ENCODE measurements around the gene ULK4. TPM values are rescaled to one million over a fixed set of nuclear protein-coding genes. Genes with fewer than 3 reads are reported as not detected.

ULK4 gene
- total and polyA plus RNA-seq, 2 of the 8 experiments (the other 6 are each of a cell fraction or from before 2014, with no cell fraction given) = 3.0 to 10.8 TPM

DNA sequence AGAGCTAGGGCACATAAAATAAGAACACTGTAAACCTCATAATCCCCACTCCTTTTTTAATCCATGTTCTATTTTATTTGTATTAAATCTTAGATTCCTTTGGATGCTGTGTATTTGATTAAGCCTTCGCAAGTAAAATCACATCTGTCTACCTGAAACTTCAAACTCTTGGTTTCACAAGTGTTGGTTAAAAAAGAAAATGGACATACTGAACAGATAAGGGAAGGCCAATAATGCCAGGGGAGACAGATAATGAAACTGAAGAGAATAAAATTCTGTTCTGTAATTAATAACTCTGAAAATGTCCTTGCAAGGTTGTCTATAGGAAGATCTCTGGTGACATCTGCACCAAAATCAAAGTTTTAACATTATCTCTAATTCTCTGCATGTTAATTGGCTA, 114.2 kb downstream of the ULK4 start:
- no peaks in the 10 kb centered on the region for H3K79me2 ChIP-seq (ENCODE audit: control insufficient read depth in 1 of 2, insufficient read depth in 2 of 2, low read length in 2 of 2)
- H3K27me3 ChIP-seq (replicated peaks in 1 of 4; ENCODE audit: control insufficient read depth in 3 of 4, extremely low read depth in 1 of 4, insufficient read depth in 3 of 4, low read length in 3 of 4) = no peaks in the 10 kb centered on the region
- no peak overlapping the region for H3K4me2 ChIP-seq (ENCODE audit: insufficient read depth in 1 of 2, low read depth in 2 of 2, low read length in 2 of 2)
- no peak overlapping the region for H2BK20ac ChIP-seq (ENCODE audit: low read length)
- H3K23me2 ChIP-seq (ENCODE audit: low read depth, low read length) = no peaks in the 10 kb centered on the region
- WGBS, 2 experiments (ENCODE audit: extremely low coverage in 1 of 2, insufficient coverage in 1 of 2, insufficient read length in 1 of 2, insufficient replicate concordance in 2 of 2, low coverage in 1 of 2, low lambda C conversion rate in 2 of 2, missing lambda C conversion rate in 1 of 2) = 89% methylated on average over 1 of the region's 1 CpG; no CpG with 5 or more reads in 1 of the 2 experiments
- no peak overlapping the region for H4K91ac ChIP-seq (replicated peaks; ENCODE audit: insufficient read length, low read length)
- H3K79me1 ChIP-seq (ENCODE audit: low read depth, low read length) = no peaks in the 10 kb centered on the region
- H2BK5ac ChIP-seq (ENCODE audit: low read depth, low read length) = no peak overlapping the region
- ChIA-PET CTCF (ENCODE audit: partially characterized antibody) (interaction anchor here (1.6 kb wide), 1 partner anchor 15 kb away, joined by 3 read pairs; no protein-coding TSS in a partner anchor), POLR2A (ENCODE audit: partially characterized antibody) (no interaction called here)
- H2BK12ac ChIP-seq (ENCODE audit: low read depth, low read length) = no peak overlapping the region
- H3K18ac ChIP-seq (ENCODE audit: extremely low read depth, low read length) = no peak overlapping the region
- H2BK15ac ChIP-seq (ENCODE audit: low read length) = no peak overlapping the region
- H3K9ac ChIP-seq (replicated peaks in 1 of 4; ENCODE audit: extremely low read depth in 1 of 4, low read depth in 3 of 4, low read length in 3 of 4) = no peak overlapping the region
- no peak overlapping the region for H3K4me3 ChIP-seq (ENCODE audit: extremely low read depth in 1 of 4, insufficient read depth in 2 of 4, low read depth in 3 of 4, low read length in 4 of 4)
- H2AFZ ChIP-seq (ENCODE audit: low read length) = no peak overlapping the region
- H2BK120ac ChIP-seq (replicated peaks; ENCODE audit: low read depth, low read length) = no peak overlapping the region
- no peak overlapping the region for H2AK5ac ChIP-seq (ENCODE audit: low read depth, low read length)
- H3K4ac ChIP-seq (replicated peaks; ENCODE audit: insufficient read length, low read depth, low read length) = no peak overlapping the region
- H4K5ac ChIP-seq (ENCODE audit: insufficient read length, low read depth, low read length) = no peak overlapping the region
- no peaks in the 10 kb centered on the region for H3K4me1 ChIP-seq (replicated peaks in 1 of 4; ENCODE audit: control insufficient read depth in 3 of 4, insufficient read depth in 4 of 4, low read length in 3 of 4)
- H3K36me3 ChIP-seq (ENCODE audit: control insufficient read depth in 2 of 4, insufficient read depth in 4 of 4, low read length in 3 of 4) = peaks cover 0 to 6% (median 0%) of the 10 kb centered on the region in 4 experiments; a peak in 1 of 8 replicates
- H4K20me1 ChIP-seq (replicated peaks in 1 of 2; ENCODE audit: control insufficient read depth in 1 of 2, insufficient read depth in 2 of 2, low read length in 2 of 2) = no peaks in the 10 kb centered on the region
- no peak for DNase-seq (ENCODE audit: low read depth in 1 of 2, low spot score in 2 of 2)
- H3K56ac ChIP-seq (replicated peaks; ENCODE audit: insufficient read length, low read depth, low read length) = no peak overlapping the region
- H3K9me3 ChIP-seq (ENCODE audit: insufficient read depth in 2 of 2, low read depth in 1 of 2, low read length in 1 of 2) = peaks cover 2 to 11% of the 10 kb centered on the region in 2 experiments; a peak in 1 of 4 replicates
- no peak for FAIRE-seq
- no peak overlapping the region for H3K27ac ChIP-seq (ENCODE audit: low read depth, low read length)
- no peak overlapping the region for H4K8ac ChIP-seq (ENCODE audit: extremely low read depth, insufficient read depth, low read length)
- H3K23ac ChIP-seq (ENCODE audit: insufficient read length) = no peak overlapping the region
- no peak overlapping the region for H3K14ac ChIP-seq (ENCODE audit: insufficient read length)
- TF ChIP-seq JUN (IDR thresholded peaks at IDR 0.05; ENCODE audit: low read depth, low read length) (no peak), SP2 (IDR thresholded peaks at IDR 0.05; ENCODE audit: low read length) (no peak), MAFK (IDR thresholded peaks at IDR 0.05; ENCODE audit: low read depth, low read length) (no peak), BRCA1 (IDR thresholded peaks at IDR 0.05; ENCODE audit: low read depth, low read length) (no peak), PHF8 (conservative IDR thresholded peaks at IDR 0.05; ENCODE audit: low read depth, low read length) (no peak), RAD21 (IDR thresholded peaks at IDR 0.05 in 1 of 2, conservative IDR thresholded peaks at IDR 0.05 in 1 of 2; ENCODE audit: low read depth in 2 of 2, low read length in 2 of 2) (no peak), TEAD4 (IDR thresholded peaks at IDR 0.05; ENCODE audit: low read depth, low read length) (no peak), TCF12 (IDR thresholded peaks at IDR 0.05; ENCODE audit: low read depth, low read length) (no peak), RBBP5 (IDR thresholded peaks at IDR 0.05; ENCODE audit: borderline replicate concordance, low read depth, low read length) (no peak), CTBP2 (IDR thresholded peaks at IDR 0.05; ENCODE audit: borderline replicate concordance, insufficient read depth, insufficient read length, low read length) (no peak), SUZ12 (IDR thresholded peaks at IDR 0.05; ENCODE audit: low read length) (no peak), CHD2 (IDR thresholded peaks at IDR 0.05; ENCODE audit: low read length) (no peak), SP4 (IDR thresholded peaks at IDR 0.05; ENCODE audit: low read length) (no peak)
- TF ChIP-seq, protein P1, sequence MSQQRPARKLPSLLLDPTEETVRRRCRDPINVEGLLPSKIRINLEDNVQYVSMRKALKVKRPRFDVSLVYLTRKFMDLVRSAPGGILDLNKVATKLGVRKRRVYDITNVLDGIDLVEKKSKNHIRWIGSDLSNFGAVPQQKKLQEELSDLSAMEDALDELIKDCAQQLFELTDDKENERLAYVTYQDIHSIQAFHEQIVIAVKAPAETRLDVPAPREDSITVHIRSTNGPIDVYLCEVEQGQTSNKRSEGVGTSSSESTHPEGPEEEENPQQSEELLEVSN (IDR thresholded peaks at IDR 0.05) = no peak

Measured in H1 (cell line).